SK-N-MC (cell line): ENCODE results near the gene STK11IP.

Source experiments
- EZH2 ChIP-seq: fragments of 200-600 bp; sonication (generic); IDR thresholded peaks from one replicate; pipeline ENCODE4 v1.6.1; 2017; ENCODE audit warnings: antibody characterized with exemption
- FOXP2 ChIP-seq: optimal IDR thresholded peaks from 2 replicates; pipeline ENCODE3; 2011; ENCODE audit warnings: mild to moderate bottlenecking, moderate library complexity; ENCODE audit not compliant: insufficient read depth; ENCODE audit errors: extremely low read length, control extremely low read depth
- POLR2AphosphoS5 ChIP-seq: IDR thresholded peaks from 2 replicates; pipeline ENCODE4 v1.6.1; 2012; ENCODE audit warnings: mild to moderate bottlenecking, low read depth, low read length, borderline replicate concordance

- TF ChIP-seq EZH2 = no peak
- TF ChIP-seq POLR2AphosphoS5 = no peak
- TF ChIP-seq FOXP2 = no peak
Observed at GRCh38 chr2:219638217-219638947, 40.7 kb downstream of the STK11IP start.
